GM10266 (cell line): Measurements from ENCODE around the gene KRT14.

Experiments used
- DNase-seq: peaks from one replicate; pipeline ENCODE4 v3.0.0; 2012; ENCODE audit errors: extremely low spot score
- CTCF ChIP-seq: IDR thresholded peaks from 2 replicates; pipeline ENCODE4 v1.5.1; 2012; ENCODE audit warnings: mild to moderate bottlenecking, low read depth; ENCODE audit not compliant: control insufficient read depth, insufficient read depth; ENCODE audit errors: missing control alignments

KRT14 gene

GRCh38 chr17:41586863-41587495 lies at the start of gene KRT14:
Gene KRT14 (minus strand): TSS chr17:41586895. CDS start chr17:41586834, 61 bp downstream.
- no peak for TF ChIP-seq CTCF
- DNase-seq: no peak

DNA sequence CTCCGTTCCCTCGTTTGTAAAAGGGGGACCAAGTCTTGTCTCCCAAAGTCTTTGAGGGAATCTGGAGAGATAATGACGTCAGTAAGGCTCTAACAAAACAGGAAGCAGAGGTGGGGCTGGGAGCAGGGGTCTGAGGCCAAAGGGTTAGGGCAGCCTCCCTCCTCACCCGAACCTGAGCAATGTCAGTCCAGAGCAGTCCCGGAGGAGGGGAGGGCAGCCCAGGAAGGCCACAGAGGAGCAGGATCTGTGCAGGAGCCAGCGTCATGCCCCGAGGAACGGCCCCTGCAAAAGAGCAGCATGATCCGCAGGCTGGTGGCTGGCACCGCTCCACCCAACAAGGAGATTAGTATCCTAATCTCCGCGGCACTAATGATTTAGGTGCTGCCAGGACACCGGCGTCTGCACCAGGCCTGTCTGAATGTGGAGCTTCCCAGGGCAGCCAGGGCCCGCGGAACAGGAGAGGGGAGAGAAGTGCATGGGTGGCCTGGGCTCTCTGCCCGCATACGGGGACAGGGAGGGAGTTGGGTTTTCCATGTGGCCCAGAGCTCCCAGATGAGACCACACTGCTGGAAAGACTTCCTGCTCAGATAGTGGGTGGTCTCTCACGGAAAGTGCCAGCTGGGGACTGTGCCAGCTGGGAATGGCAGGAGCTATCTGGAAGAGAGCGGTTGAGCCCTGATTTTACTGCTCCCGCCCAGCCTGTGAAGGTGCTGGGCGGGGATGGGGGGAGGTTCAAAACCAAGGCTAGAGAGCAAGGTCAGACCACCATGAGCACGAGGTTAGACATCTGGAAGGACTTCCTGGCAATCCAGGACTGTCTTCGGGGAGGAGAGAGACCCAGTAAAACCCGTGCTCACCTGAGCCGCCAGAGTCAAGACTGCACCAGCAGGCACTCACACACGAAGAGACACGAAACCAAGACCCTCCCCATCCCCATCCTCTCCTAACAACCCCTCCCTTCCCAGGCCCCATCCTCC lies 48.7 kb upstream of the KRT14 start:
- no peak for DNase-seq
- TF ChIP-seq CTCF: no peak

DNA sequence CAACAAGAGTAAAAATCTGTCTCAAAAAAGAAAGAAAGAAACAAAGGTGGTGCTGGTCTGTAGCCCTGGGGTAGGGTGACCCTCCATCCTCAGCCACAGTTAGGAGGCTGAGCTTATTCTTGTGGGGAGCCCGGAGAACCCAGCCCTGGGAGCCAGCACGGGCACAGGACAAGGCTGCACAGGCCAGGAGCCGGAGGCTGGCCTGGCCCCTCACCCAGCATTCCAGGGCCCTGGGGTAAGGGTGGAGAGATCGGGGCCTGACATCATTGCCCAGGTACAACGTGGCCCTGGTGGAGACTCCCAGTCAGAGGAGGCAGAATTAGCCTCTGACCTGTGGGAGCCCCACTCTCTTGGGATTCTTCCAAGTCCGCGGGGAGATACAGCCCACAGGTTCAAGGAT lies 47.9 kb upstream of the KRT14 start:
- no peak for DNase-seq
- TF ChIP-seq CTCF: no peak

GRCh38 chr17:41633556-41634199 lies 47.0 kb upstream of the KRT14 start:
- no peak for DNase-seq
- no peak for TF ChIP-seq CTCF

DNA sequence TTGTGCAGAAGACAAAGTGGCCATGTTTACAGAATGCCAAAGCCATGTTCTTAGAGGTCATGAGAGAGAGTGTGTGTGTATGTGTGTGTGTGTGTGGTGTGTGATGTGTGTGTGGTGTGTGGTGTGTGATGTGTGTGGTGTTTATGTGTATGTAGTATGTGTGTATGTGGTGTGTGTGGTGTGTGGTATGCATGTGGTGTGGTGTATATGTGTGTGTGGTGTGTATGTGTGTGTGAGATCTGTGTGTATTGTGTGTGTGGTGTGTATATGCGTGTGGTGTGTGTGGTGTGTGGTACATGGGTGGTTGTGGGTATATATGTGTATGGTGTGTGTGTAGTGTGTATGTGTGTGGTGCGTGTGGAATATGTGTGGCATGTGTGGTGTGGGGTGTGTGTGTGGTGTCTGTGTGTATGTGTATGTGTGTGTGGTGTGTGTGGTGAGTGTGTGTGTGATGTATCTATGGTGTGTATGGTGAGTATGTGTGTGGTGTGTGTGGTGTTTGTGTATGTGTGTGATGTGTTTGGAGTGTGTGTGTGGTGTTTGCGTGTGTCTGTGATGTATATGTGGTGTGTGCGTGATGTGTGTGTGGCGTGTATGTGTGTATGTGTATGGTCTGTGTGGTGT lies 45.9 kb upstream of the KRT14 start:
- no peak for DNase-seq
- TF ChIP-seq CTCF: no peak

GRCh38 chr17:41631898-41632285 lies 45.2 kb upstream of the KRT14 start:
- no peak for DNase-seq
- TF ChIP-seq CTCF: no peak
